ENCODE results near the gene CCDC178. TPM values are rescaled to one million over a fixed set of nuclear protein-coding genes. Genes with fewer than 3 reads are reported as not detected.

The CCDC178 gene
- total RNA-seq, 2 experiments from 2014 or later = not detected

DNA sequence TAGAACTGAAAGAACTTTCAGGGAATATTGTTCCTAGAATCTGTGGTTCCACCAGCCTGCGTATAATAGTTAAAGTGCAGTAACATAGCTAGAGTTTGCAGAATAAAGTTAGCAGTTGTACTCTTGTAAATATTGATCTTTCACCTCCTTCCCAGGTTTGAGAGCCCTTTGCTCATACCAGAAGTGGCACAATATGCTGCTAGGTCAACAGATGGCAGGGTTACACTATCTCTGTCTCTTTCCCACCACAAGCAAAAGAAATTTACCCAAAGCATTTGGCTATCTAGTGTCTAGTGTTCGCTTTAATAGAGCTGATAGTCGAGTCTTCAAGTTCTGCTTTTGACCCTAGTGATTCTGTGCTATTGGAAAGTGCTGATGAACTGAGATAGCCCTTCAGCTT lies 548.7 kb downstream of the CCDC178 start:
- H3K4me3 Mint-ChIP-seq = no peak overlapping the region
- H3K9me3 Mint-ChIP-seq = peaks cover 2% of the 10 kb centered on the region
- no peak for ATAC-seq (ENCODE audit: low read depth)
- H3K36me3 Mint-ChIP-seq = no peaks in the 10 kb centered on the region
- DNase-seq = no peak
- H3K27me3 Mint-ChIP-seq = no peaks in the 10 kb centered on the region
- POLR2A ChIA-PET = no interaction called here
- H3K27ac Mint-ChIP-seq = no peak overlapping the region
- no peaks in the 10 kb centered on the region for H3K4me1 Mint-ChIP-seq

DNA sequence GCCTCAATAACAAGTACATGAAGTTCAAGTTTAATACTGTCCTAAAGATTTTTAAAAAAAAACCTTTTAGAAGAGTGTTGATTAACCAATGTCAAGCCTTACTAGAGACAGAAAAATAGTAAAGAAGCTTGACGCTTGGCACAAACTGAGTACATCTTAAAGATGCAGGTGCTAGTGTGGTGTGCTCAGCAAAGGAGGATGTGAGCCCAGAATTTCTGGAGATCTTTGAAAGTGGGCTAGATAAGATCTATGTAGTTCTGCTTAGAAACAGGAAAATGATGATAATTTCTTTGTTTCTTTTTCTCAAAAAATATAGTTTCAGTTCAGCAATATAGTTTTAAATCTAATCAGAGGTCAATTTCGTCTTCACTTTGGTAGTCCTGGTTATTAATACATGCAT lies 549.4 kb downstream of the CCDC178 start:
- ATAC-seq (ENCODE audit: low read depth) (no peak), DNase-seq (no peak)
- H3K27ac Mint-ChIP-seq = no peak overlapping the region
- no peaks in the 10 kb centered on the region for H3K4me1 Mint-ChIP-seq
- POLR2A ChIA-PET = no interaction called here
- H3K27me3 Mint-ChIP-seq = no peaks in the 10 kb centered on the region
- H3K9me3 Mint-ChIP-seq = no peaks in the 10 kb centered on the region
- no peak overlapping the region for H3K4me3 Mint-ChIP-seq
- no peaks in the 10 kb centered on the region for H3K36me3 Mint-ChIP-seq

- POLR2A ChIA-PET = no interaction called here
- Mint-ChIP-seq H3K27ac (no peak overlapping the region), H3K9me3 (no peaks in the 10 kb centered on the region), H3K27me3 (no peaks in the 10 kb centered on the region), H3K4me1 (no peaks in the 10 kb centered on the region), H3K36me3 (no peaks in the 10 kb centered on the region), H3K4me3 (no peak overlapping the region)
- DNase-seq (no peak), ATAC-seq (ENCODE audit: low read depth) (no peak)
Observed at GRCh38 chr18:32889615-32890593, 550.6 kb downstream of the CCDC178 start.

GRCh38 chr18:32888306-32888705 lies 552.2 kb downstream of the CCDC178 start:
- Mint-ChIP-seq H3K27ac (no peak overlapping the region), H3K9me3 (no peaks in the 10 kb centered on the region), H3K4me1 (no peaks in the 10 kb centered on the region), H3K27me3 (no peaks in the 10 kb centered on the region), H3K4me3 (no peak overlapping the region), H3K36me3 (no peaks in the 10 kb centered on the region)
- DNase-seq = no peak
- POLR2A ChIA-PET = no interaction called here
- ATAC-seq (ENCODE audit: low read depth) = no peak

Other genes starting within 250 kb of the CCDC178 start
- not detected for gene ASXL3, start 137.5 kb upstream of the CCDC178 start, total RNA-seq

Measured in activated naive CD8-positive, alpha-beta T cell treated with anti-CD3 and anti-CD28 coated beads, Interleukin-2, amount 10 ng/mL, durations not matched to agents 7 days and 5 days (primary cell).